Measurements from ENCODE around the gene ISOC1. TPM values are rescaled to one million over a fixed set of nuclear protein-coding genes. Genes with fewer than 3 reads are reported as not detected.
A peak's percentile ranks its signal among the peaks of the same experiment; 100 is the strongest.

ISOC1 gene
- total RNA-seq, 2 donors from 2014 or later: 45.9 to 168 TPM

DNA sequence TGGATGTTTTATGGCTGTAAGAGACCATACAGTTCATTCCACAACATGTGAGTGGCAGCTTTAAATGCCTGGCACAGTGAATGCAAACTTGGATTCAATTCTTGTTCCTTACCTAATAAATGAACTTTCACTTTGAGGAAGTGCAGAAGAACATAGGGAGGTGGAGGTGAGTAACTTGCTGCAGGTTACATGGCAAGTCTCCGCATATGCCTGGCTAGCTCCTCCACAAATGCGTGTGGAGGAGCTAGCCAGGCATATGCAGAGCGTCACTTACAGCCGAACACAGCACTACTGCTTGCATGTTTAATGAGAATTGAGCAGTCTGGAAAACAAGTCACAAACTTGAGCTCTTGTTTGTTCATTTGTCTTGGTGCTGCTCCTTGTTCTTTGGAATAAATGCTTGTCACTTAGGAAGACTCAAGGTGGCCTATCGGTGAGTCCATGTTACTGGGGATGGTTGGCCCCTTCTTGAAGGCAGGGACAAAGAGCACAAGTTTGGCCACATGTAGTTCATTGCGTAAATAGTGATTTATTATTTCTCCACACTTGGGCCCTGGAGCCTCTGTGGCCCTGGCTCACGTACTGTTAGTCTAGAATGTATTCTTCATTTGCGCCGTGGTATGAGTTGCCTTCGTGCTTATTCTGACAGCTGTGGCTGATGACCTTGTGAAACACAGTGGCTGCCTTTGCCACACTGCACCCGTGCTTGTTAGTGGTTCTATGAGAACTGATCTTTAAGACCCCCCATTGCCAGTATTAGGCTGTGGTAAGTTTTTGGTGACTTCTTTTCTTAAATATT lies 3.1 kb downstream of the ISOC1 start:
- H3K36me3 ChIP-seq: no peaks in the 10 kb centered on the region
- peaks cover 0 to 69% of the 10 kb centered on the region in 2 donors for H3K4me1 ChIP-seq
- no peak for DNase-seq (ENCODE audit: low spot score)
- peak overlapping the region; percentile 77 to 95 for H3K27ac ChIP-seq
- no peaks in the 10 kb centered on the region for H3K27me3 ChIP-seq
- no peaks in the 10 kb centered on the region for H3K9me3 ChIP-seq
- peak overlapping the region; percentile 17 to 96 for H3K4me3 ChIP-seq
- TF ChIP-seq, protein P1, sequence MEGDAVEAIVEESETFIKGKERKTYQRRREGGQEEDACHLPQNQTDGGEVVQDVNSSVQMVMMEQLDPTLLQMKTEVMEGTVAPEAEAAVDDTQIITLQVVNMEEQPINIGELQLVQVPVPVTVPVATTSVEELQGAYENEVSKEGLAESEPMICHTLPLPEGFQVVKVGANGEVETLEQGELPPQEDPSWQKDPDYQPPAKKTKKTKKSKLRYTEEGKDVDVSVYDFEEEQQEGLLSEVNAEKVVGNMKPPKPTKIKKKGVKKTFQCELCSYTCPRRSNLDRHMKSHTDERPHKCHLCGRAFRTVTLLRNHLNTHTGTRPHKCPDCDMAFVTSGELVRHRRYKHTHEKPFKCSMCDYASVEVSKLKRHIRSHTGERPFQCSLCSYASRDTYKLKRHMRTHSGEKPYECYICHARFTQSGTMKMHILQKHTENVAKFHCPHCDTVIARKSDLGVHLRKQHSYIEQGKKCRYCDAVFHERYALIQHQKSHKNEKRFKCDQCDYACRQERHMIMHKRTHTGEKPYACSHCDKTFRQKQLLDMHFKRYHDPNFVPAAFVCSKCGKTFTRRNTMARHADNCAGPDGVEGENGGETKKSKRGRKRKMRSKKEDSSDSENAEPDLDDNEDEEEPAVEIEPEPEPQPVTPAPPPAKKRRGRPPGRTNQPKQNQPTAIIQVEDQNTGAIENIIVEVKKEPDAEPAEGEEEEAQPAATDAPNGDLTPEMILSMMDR (IDR thresholded peaks at IDR 0.05): no peak

DNA sequence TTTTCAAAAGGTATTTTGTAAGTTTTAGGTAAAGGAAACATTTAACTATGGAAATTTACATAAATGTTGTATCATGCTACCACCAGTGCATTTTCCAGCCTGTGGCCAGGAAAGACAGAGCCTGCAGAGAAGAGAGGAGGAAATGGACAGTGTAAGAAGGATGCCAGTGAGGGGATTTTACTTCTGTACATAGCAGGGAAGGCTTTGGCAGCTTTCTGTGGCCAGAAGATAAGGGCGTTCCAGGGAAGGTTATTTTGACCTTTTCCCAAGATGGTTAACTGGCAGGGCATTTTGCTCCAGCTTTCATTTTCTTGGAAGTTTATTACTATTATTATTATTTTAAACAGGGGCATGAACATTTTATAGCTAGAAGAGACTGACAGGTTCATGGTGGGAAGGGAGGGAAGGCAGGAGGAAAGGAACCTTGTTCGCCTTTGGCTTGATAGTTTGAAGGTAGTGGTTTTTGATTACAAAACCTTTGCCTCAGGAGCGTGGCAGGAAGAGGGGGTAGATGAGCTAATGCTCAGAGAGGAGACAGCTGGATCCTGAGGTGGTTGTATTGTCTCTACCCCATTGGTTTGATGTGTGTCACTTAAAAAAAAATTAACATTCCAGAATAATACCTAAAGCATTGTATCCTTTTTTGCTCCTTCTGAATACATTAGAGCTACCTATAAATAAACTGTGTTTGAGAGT lies 4.1 kb downstream of the ISOC1 start:
- TF ChIP-seq, protein P1 (IDR thresholded peaks at IDR 0.05): no peak
- no peaks in the 10 kb centered on the region for H3K9me3 ChIP-seq
- H3K4me1 ChIP-seq: peaks cover 0 to 75% of the 10 kb centered on the region in 2 donors
- peak overlapping the region; percentile 77 to 95 for H3K27ac ChIP-seq
- no peak for DNase-seq (ENCODE audit: low spot score)
- no peaks in the 10 kb centered on the region for H3K36me3 ChIP-seq
- peak overlapping the region; percentile 17 to 96 for H3K4me3 ChIP-seq
- H3K27me3 ChIP-seq: no peaks in the 10 kb centered on the region

DNA sequence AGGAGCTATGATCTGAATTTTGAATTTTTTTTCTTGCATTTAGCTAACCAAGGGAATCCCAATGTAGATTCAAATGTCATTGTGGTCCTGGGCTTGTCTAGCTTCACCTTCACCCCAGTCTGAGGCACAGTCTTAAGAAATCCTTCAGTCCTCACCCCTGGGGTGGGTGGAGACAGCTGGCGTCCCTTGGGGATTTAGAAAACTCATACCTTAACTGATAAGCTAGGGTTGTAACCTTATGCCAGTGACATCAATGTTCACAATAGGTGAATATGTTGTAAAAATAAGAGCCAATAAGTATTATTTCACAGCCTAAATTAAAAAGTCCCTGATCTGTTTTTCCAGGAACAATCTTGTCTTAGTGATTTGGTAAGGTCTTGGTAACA lies 4.6 kb downstream of the ISOC1 start:
- peaks cover 0 to 74% of the 10 kb centered on the region in 2 donors for H3K4me1 ChIP-seq
- H3K4me3 ChIP-seq: peak overlapping the region in 1 of 2 donors; percentile 96
- H3K27ac ChIP-seq: peak overlapping the region; percentile 77 to 95

DNA sequence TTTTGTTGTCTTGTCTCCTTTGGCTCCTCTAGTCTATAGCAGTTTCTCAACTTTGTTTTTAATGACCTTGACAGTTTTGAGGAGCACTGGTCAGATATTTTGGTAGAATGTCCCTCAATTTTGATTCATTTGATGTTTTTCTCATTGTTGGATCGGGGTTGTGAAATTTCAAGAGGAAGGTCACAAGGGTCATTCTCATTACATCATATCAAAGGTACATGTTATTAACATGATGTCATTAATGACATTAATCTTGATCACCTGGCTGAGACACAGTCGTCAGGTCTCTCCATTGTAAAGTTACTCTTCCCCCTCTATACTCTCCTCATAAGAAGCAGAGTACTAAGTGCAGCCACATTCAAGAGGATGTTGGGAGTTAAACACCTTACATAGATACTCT lies 7.2 kb downstream of the ISOC1 start:
- DNase-seq (ENCODE audit: low spot score): no peak
- Histone ChIP-seq H3K27ac (peak overlapping the region; percentile 28 to 81), H3K36me3 (peaks cover 7% of the 10 kb centered on the region), H3K4me1 (peaks cover 0 to 68% of the 10 kb centered on the region in 2 donors), H3K4me3 (no peak overlapping the region), H3K9me3 (no peaks in the 10 kb centered on the region), H3K27me3 (no peaks in the 10 kb centered on the region)
- TF ChIP-seq, protein P1 (IDR thresholded peaks at IDR 0.05): no peak

More for the DNA sequence above, 4.6 kb downstream of the ISOC1 start:
- no peak for DNase-seq (ENCODE audit: low spot score)
- TF ChIP-seq, protein P1 (IDR thresholded peaks at IDR 0.05): no peak
- no peaks in the 10 kb centered on the region for H3K36me3 ChIP-seq
- H3K9me3 ChIP-seq: no peaks in the 10 kb centered on the region
- H3K27me3 ChIP-seq: no peaks in the 10 kb centered on the region

DNA sequence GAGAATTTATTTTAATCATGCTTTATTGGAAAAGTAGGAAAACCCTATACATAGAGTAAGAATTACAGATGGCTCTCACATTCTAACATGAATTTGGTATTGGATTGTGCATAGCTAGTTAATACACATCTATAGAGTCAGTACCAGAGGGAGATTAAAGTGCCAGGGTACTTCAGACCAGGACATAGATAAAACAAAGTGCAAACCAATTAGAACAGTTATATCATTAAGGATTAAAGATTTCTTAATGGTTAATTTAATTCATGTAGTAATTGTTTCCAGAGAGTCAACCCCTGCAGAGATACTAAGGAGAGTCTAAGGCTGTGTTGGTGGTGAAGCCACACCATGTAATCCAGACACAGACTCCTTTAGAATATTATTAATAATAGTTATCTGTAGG lies 8.8 kb downstream of the ISOC1 start:
- Histone ChIP-seq H3K9me3 (no peaks in the 10 kb centered on the region), H3K36me3 (peaks cover 18% of the 10 kb centered on the region), H3K4me1 (peaks cover 0 to 52% of the 10 kb centered on the region in 2 donors), H3K27me3 (no peaks in the 10 kb centered on the region), H3K4me3 (no peak overlapping the region), H3K27ac (peak overlapping the region; percentile 2 to 81)
- TF ChIP-seq, protein P1 (IDR thresholded peaks at IDR 0.05): no peak
- no peak for DNase-seq (ENCODE audit: low spot score)
